WTC11 (cell line): ENCODE data around the gene C2orf15. TPM values are rescaled to one million over a fixed set of nuclear protein-coding genes. Genes with fewer than 3 reads are reported as not detected.

Experiments
- ATAC-seq: fragments of 200-7000 bp; cut with Tn5 transposase; 2 replicates; pipeline ENCODE4 v1.10.0; 2021; ENCODE audit warnings: mild to moderate bottlenecking, moderate library complexity
- CTCF ChIA-PET: fragments of 300-600 bp; sonication (Branson Sonifier 250); formaldehyde crosslinking; loops from one replicate; lab custom pipeline; 2021; ENCODE audit warnings: antibody characterized with exemption; lab: Charles Lee
- POLR2A ChIA-PET: fragments of 350-600 bp; sonication (Branson Sonifier 250); formaldehyde crosslinking; loops from one replicate; lab custom pipeline; 2021; ENCODE audit warnings: antibody characterized with exemption; lab: Charles Lee
- DNase-seq: peaks from one replicate; pipeline ENCODE4 v3.0.0; 2021; ENCODE audit warnings: low spot score
- H3K27ac Mint-ChIP-seq: 2 replicates; pipeline ENCODE4 v1.8.0; 2021; ENCODE audit warnings: mixed read lengths
- H3K27me3 Mint-ChIP-seq: 2 replicates; pipeline ENCODE4 v1.8.0; 2021; ENCODE audit warnings: low read depth, mild to moderate bottlenecking, moderate library complexity, mixed read lengths
- H3K36me3 Mint-ChIP-seq: 2 replicates; pipeline ENCODE4 v1.8.0; 2021; ENCODE audit warnings: mixed read lengths
- H3K4me1 Mint-ChIP-seq: 2 replicates; pipeline ENCODE4 v1.8.0; 2022; ENCODE audit warnings: mixed read lengths
- H3K4me3 Mint-ChIP-seq: 2 replicates; pipeline ENCODE4 v1.8.0; 2021; ENCODE audit warnings: mild to moderate bottlenecking, moderate library complexity, mixed read lengths
- H3K9me3 Mint-ChIP-seq: 2 replicates; pipeline ENCODE4 v1.8.0; 2021; ENCODE audit warnings: mixed read lengths
- CREM ChIP-seq: sonication (generic); formaldehyde crosslinking; IDR thresholded peaks from 2 replicates; pipeline ENCODE4 v1.8.1; 2022; ENCODE audit warnings: mild to moderate bottlenecking, missing genetic modification reagents, moderate library complexity
- ELF4 ChIP-seq: sonication (generic); formaldehyde crosslinking; IDR thresholded peaks from 2 replicates; pipeline ENCODE4 v1.8.1; 2022; ENCODE audit warnings: low read depth, mild to moderate bottlenecking, moderate library complexity, missing genetic modification reagents
- EMX1 ChIP-seq: fragments of 250-450 bp; sonication (Bioruptor Pico); IDR thresholded peaks from 2 replicates; pipeline ENCODE4 v1.8.0; 2021; ENCODE audit warnings: mild to moderate bottlenecking
- JAZF1 ChIP-seq: fragments of 250-450 bp; sonication (Bioruptor Pico); IDR thresholded peaks from 2 replicates; pipeline ENCODE4 v1.9.0; 2021; ENCODE audit warnings: moderate library complexity, mild to moderate bottlenecking, inconsistent platforms
- MYBL2 ChIP-seq: sonication (generic); formaldehyde crosslinking; IDR thresholded peaks from 2 replicates; pipeline ENCODE4 v1.8.1; 2023; ENCODE audit warnings: mild to moderate bottlenecking, moderate library complexity, missing genetic modification reagents
- NFYB ChIP-seq: sonication (generic); formaldehyde crosslinking; conservative IDR thresholded peaks from 2 replicates; pipeline ENCODE4 v1.8.0; 2022; ENCODE audit warnings: low read depth, missing genetic modification reagents
- NR2C2 ChIP-seq: sonication (generic); formaldehyde crosslinking; IDR thresholded peaks from 2 replicates; pipeline ENCODE4 v1.8.0; 2022; ENCODE audit warnings: mild to moderate bottlenecking, missing genetic modification reagents
- SMAD3 ChIP-seq: sonication (generic); formaldehyde crosslinking; IDR thresholded peaks from 2 replicates; pipeline ENCODE4 v1.8.0; 2022; ENCODE audit warnings: missing genetic modification reagents, mild to moderate bottlenecking, borderline replicate concordance
- SMAD4 ChIP-seq: sonication (generic); formaldehyde crosslinking; IDR thresholded peaks from 2 replicates; pipeline ENCODE4 v1.8.0; 2022; ENCODE audit warnings: mild to moderate bottlenecking, missing genetic modification reagents
- TEAD1 ChIP-seq: sonication (generic); formaldehyde crosslinking; IDR thresholded peaks from 2 replicates; pipeline ENCODE4 v1.8.0; 2022; ENCODE audit warnings: mild to moderate bottlenecking, missing genetic modification reagents
- ZBTB21 ChIP-seq: sonication (generic); formaldehyde crosslinking; IDR thresholded peaks from 2 replicates; pipeline ENCODE4 v1.8.1; 2023; ENCODE audit warnings: mild to moderate bottlenecking, missing genetic modification reagents, borderline replicate concordance
- ZBTB43 ChIP-seq: sonication (generic); formaldehyde crosslinking; IDR thresholded peaks from 2 replicates; pipeline ENCODE4 v1.8.1; 2023; ENCODE audit warnings: mild to moderate bottlenecking, missing genetic modification reagents
- ZNF121 ChIP-seq: sonication (generic); formaldehyde crosslinking; IDR thresholded peaks from 2 replicates; pipeline ENCODE4 v1.8.0; 2023; ENCODE audit warnings: missing genetic modification reagents
- ZNF263 ChIP-seq: sonication (generic); formaldehyde crosslinking; IDR thresholded peaks from 2 replicates; pipeline ENCODE4 v1.8.1; 2022; ENCODE audit warnings: low read depth, mild to moderate bottlenecking, moderate library complexity, missing genetic modification reagents
- ZNF423 ChIP-seq: fragments of 250-450 bp; sonication (Bioruptor Pico); IDR thresholded peaks from 2 replicates; pipeline ENCODE4 v2.1.2; 2022; ENCODE audit warnings: mild to moderate bottlenecking, moderate library complexity
- total RNA-seq: library from RNA; stranded (reverse); gene quantifications from 3 replicates; pipeline ENCODE4 v1.2.3, GENCODE V29; 2021
- TF ChIP-seq, protein P1 (sequence below): sonication (generic); formaldehyde crosslinking; IDR thresholded peaks from 2 replicates; pipeline ENCODE4 v1.8.0; 2023; ENCODE audit warnings: missing genetic modification reagents
- TF ChIP-seq, protein P2 (sequence below): fragments of 250-450 bp; sonication (Bioruptor Pico); IDR thresholded peaks from 2 replicates; pipeline ENCODE4 v1.8.0; 2021; ENCODE audit warnings: mild to moderate bottlenecking
- TF ChIP-seq, protein P3 (sequence below): sonication (generic); formaldehyde crosslinking; IDR thresholded peaks from 2 replicates; pipeline ENCODE4 v1.8.1; 2022; ENCODE audit warnings: mild to moderate bottlenecking, moderate library complexity, missing genetic modification reagents
- TF ChIP-seq, protein P4 (sequence below): sonication (generic); formaldehyde crosslinking; IDR thresholded peaks from 2 replicates; pipeline ENCODE4 v1.8.0; 2022; ENCODE audit warnings: mild to moderate bottlenecking, missing genetic modification reagents
- TF ChIP-seq, protein P5 (sequence below): sonication (generic); formaldehyde crosslinking; IDR thresholded peaks from 2 replicates; pipeline ENCODE4 v1.8.1; 2022; ENCODE audit warnings: mild to moderate bottlenecking, missing genetic modification reagents, moderate library complexity, borderline replicate concordance
- TF ChIP-seq, protein P6 (sequence below): sonication (generic); formaldehyde crosslinking; IDR thresholded peaks from 2 replicates; pipeline ENCODE4 v1.8.0; 2022; ENCODE audit warnings: mild to moderate bottlenecking, missing genetic modification reagents
- TF ChIP-seq, protein P7 (sequence below): sonication (generic); formaldehyde crosslinking; conservative IDR thresholded peaks from 2 replicates; pipeline ENCODE4 v1.8.1; 2022; ENCODE audit warnings: mild to moderate bottlenecking, missing genetic modification reagents
- TF ChIP-seq, protein P8 (sequence below): sonication (generic); formaldehyde crosslinking; IDR thresholded peaks from 2 replicates; pipeline ENCODE4 v1.8.0; 2023; ENCODE audit warnings: missing genetic modification reagents, mild to moderate bottlenecking, borderline replicate concordance

C2orf15 gene
- total RNA-seq, 1 experiment from 2014 or later = 6.1 TPM

GRCh38 chr2:99111945-99112344 lies 29.6 kb upstream of the C2orf15 start:
- Mint-ChIP-seq H3K27me3 (no peaks in the 10 kb centered on the region), H3K27ac (no peak overlapping the region), H3K36me3 (no peaks in the 10 kb centered on the region)
- no peak for DNase-seq
- CTCF ChIA-PET = no interaction called here
- POLR2A ChIA-PET = no interaction called here
- TF ChIP-seq, protein P1, sequence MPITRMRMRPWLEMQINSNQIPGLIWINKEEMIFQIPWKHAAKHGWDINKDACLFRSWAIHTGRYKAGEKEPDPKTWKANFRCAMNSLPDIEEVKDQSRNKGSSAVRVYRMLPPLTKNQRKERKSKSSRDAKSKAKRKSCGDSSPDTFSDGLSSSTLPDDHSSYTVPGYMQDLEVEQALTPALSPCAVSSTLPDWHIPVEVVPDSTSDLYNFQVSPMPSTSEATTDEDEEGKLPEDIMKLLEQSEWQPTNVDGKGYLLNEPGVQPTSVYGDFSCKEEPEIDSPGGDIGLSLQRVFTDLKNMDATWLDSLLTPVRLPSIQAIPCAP = no peak
- TF ChIP-seq, protein P2, sequence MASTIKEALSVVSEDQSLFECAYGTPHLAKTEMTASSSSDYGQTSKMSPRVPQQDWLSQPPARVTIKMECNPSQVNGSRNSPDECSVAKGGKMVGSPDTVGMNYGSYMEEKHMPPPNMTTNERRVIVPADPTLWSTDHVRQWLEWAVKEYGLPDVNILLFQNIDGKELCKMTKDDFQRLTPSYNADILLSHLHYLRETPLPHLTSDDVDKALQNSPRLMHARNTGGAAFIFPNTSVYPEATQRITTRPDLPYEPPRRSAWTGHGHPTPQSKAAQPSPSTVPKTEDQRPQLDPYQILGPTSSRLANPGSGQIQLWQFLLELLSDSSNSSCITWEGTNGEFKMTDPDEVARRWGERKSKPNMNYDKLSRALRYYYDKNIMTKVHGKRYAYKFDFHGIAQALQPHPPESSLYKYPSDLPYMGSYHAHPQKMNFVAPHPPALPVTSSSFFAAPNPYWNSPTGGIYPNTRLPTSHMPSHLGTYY (CRISPR knock-in tag) = no peak
- no peak for TF ChIP-seq EMX1 (CRISPR knock-in tag)
- no peak for TF ChIP-seq ZNF121
- no peak for TF ChIP-seq ZNF423 (CRISPR knock-in tag)
- no peak for TF ChIP-seq MYBL2 (CRISPR knock-in tag)
- TF ChIP-seq, protein P3, sequence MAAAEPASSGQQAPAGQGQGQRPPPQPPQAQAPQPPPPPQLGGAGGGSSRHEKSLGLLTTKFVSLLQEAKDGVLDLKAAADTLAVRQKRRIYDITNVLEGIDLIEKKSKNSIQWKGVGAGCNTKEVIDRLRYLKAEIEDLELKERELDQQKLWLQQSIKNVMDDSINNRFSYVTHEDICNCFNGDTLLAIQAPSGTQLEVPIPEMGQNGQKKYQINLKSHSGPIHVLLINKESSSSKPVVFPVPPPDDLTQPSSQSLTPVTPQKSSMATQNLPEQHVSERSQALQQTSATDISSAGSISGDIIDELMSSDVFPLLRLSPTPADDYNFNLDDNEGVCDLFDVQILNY = no peak
- no peak for TF ChIP-seq CREM (CRISPR knock-in tag)
- no peak for TF ChIP-seq ZBTB43 (CRISPR knock-in tag)
- no peak for TF ChIP-seq ELF4 (CRISPR knock-in tag)
- TF ChIP-seq SMAD4 (CRISPR knock-in tag) = no peak
- TF ChIP-seq, protein P4, sequence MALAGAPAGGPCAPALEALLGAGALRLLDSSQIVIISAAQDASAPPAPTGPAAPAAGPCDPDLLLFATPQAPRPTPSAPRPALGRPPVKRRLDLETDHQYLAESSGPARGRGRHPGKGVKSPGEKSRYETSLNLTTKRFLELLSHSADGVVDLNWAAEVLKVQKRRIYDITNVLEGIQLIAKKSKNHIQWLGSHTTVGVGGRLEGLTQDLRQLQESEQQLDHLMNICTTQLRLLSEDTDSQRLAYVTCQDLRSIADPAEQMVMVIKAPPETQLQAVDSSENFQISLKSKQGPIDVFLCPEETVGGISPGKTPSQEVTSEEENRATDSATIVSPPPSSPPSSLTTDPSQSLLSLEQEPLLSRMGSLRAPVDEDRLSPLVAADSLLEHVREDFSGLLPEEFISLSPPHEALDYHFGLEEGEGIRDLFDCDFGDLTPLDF = no peak
- TF ChIP-seq, protein P5, sequence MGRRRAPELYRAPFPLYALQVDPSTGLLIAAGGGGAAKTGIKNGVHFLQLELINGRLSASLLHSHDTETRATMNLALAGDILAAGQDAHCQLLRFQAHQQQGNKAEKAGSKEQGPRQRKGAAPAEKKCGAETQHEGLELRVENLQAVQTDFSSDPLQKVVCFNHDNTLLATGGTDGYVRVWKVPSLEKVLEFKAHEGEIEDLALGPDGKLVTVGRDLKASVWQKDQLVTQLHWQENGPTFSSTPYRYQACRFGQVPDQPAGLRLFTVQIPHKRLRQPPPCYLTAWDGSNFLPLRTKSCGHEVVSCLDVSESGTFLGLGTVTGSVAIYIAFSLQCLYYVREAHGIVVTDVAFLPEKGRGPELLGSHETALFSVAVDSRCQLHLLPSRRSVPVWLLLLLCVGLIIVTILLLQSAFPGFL = no peak
- TF ChIP-seq NR2C2 = no peak
- no peak for TF ChIP-seq ZBTB21 (CRISPR knock-in tag)
- TF ChIP-seq, all 79 proteins: peak for 0
- Mint-ChIP-seq H3K9me3 (no peaks in the 10 kb centered on the region), H3K4me3 (no peak overlapping the region), H3K4me1 (peaks cover 2% of the 10 kb centered on the region; the same call in 1 of the 2 replicates)
- ATAC-seq = no peak

- DNase-seq (no peak), ATAC-seq (no peak)
- H3K4me3 Mint-ChIP-seq = no peak overlapping the region
- ChIA-PET CTCF (no interaction called here), POLR2A (no interaction called here)
- H3K4me1 Mint-ChIP-seq = peaks cover 2% of the 10 kb centered on the region; the same call in 1 of the 2 replicates
- H3K27me3 Mint-ChIP-seq = no peaks in the 10 kb centered on the region
- 0 out of 2 replicates have a peak overlapping the region, but pooled peaks have one; percentile 0 for H3K27ac Mint-ChIP-seq
- TF ChIP-seq, protein P6, sequence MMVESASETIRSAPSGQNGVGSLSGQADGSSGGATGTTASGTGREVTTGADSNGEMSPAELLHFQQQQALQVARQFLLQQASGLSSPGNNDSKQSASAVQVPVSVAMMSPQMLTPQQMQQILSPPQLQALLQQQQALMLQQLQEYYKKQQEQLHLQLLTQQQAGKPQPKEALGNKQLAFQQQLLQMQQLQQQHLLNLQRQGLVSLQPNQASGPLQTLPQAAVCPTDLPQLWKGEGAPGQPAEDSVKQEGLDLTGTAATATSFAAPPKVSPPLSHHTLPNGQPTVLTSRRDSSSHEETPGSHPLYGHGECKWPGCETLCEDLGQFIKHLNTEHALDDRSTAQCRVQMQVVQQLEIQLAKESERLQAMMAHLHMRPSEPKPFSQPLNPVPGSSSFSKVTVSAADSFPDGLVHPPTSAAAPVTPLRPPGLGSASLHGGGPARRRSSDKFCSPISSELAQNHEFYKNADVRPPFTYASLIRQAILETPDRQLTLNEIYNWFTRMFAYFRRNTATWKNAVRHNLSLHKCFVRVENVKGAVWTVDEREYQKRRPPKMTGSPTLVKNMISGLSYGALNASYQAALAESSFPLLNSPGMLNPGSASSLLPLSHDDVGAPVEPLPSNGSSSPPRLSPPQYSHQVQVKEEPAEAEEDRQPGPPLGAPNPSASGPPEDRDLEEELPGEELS (CRISPR knock-in tag) = no peak
- TF ChIP-seq ZNF263 (no peak), TEAD1 (CRISPR knock-in tag) (no peak), SMAD4 (CRISPR knock-in tag) (no peak), NFYB (CRISPR knock-in tag) (no peak), SMAD3 (no peak), JAZF1 (CRISPR knock-in tag) (no peak)
- TF ChIP-seq, protein P7, sequence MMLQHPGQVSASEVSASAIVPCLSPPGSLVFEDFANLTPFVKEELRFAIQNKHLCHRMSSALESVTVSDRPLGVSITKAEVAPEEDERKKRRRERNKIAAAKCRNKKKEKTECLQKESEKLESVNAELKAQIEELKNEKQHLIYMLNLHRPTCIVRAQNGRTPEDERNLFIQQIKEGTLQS (CRISPR knock-in tag) = no peak
- TF ChIP-seq, protein P8, sequence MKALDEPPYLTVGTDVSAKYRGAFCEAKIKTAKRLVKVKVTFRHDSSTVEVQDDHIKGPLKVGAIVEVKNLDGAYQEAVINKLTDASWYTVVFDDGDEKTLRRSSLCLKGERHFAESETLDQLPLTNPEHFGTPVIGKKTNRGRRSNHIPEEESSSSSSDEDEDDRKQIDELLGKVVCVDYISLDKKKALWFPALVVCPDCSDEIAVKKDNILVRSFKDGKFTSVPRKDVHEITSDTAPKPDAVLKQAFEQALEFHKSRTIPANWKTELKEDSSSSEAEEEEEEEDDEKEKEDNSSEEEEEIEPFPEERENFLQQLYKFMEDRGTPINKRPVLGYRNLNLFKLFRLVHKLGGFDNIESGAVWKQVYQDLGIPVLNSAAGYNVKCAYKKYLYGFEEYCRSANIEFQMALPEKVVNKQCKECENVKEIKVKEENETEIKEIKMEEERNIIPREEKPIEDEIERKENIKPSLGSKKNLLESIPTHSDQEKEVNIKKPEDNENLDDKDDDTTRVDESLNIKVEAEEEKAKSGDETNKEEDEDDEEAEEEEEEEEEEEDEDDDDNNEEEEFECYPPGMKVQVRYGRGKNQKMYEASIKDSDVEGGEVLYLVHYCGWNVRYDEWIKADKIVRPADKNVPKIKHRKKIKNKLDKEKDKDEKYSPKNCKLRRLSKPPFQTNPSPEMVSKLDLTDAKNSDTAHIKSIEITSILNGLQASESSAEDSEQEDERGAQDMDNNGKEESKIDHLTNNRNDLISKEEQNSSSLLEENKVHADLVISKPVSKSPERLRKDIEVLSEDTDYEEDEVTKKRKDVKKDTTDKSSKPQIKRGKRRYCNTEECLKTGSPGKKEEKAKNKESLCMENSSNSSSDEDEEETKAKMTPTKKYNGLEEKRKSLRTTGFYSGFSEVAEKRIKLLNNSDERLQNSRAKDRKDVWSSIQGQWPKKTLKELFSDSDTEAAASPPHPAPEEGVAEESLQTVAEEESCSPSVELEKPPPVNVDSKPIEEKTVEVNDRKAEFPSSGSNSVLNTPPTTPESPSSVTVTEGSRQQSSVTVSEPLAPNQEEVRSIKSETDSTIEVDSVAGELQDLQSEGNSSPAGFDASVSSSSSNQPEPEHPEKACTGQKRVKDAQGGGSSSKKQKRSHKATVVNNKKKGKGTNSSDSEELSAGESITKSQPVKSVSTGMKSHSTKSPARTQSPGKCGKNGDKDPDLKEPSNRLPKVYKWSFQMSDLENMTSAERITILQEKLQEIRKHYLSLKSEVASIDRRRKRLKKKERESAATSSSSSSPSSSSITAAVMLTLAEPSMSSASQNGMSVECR = no peak
- H3K9me3 Mint-ChIP-seq = no peaks in the 10 kb centered on the region
- H3K36me3 Mint-ChIP-seq = no peaks in the 10 kb centered on the region
These were observed 28.9 kb upstream of the C2orf15 start for GRCh38 chr2:99112617-99113016.
